Fibroblast of lung (primary cell): ENCODE data around the gene SLITRK3. TPM values are rescaled to one million over a fixed set of nuclear protein-coding genes. Genes with fewer than 3 reads are reported as not detected.

ENCODE experiments used
- DNase-seq, 2 donors: peaks; one replicate each; pipeline versions ENCODE4 v3.0.0 to v3.0.0-alpha.2; 2010; ENCODE audit warnings: low read depth in 2 of 2
- H2AFZ ChIP-seq: 2 replicates; pipeline ENCODE4 v1.5.1; 2012; ENCODE audit warnings: low read length, control low read depth, inconsistent platforms
- H3K27ac ChIP-seq: 2 replicates; pipeline ENCODE4 v1.5.1; 2011; ENCODE audit warnings: low read length, control low read depth; ENCODE audit not compliant: insufficient read depth
- H3K27me3 ChIP-seq: 2 replicates; pipeline ENCODE4 v1.5.1; 2011; ENCODE audit warnings: mild to moderate bottlenecking, low read length; ENCODE audit not compliant: control insufficient read depth, insufficient read depth
- H3K36me3 ChIP-seq: 2 replicates; pipeline ENCODE4 v1.5.1; 2011; ENCODE audit warnings: low read length; ENCODE audit not compliant: control insufficient read depth, insufficient read depth
- H3K4me1 ChIP-seq: 2 replicates; pipeline ENCODE4 v1.5.1; 2011; ENCODE audit warnings: low read length; ENCODE audit not compliant: control insufficient read depth, insufficient read depth; ENCODE audit errors: extremely low read depth
- H3K4me2 ChIP-seq: 2 replicates; pipeline ENCODE4 v1.5.1; 2011; ENCODE audit warnings: low read length, control low read depth; ENCODE audit not compliant: insufficient read depth; ENCODE audit errors: extremely low read depth
- H3K4me3 ChIP-seq, 4 experiments: fragments of 200-600 bp in 1 of 4; sonication (generic) in 1 of 4; replicated peaks in 1 of 4; 2 replicates each; pipeline ENCODE4 v1.5.1; 2011 to 2016; ENCODE audit warnings: low read length in 4 of 4, low read depth in 3 of 4, mild to moderate bottlenecking in 3 of 4, control low read depth in 2 of 4, inconsistent platforms in 1 of 4, mixed read lengths in 1 of 4; ENCODE audit not compliant: insufficient read depth in 1 of 4; ENCODE audit errors: control extremely low read depth in 1 of 4
- H3K79me2 ChIP-seq: 2 replicates; pipeline ENCODE4 v1.5.1; 2012; ENCODE audit warnings: mild to moderate bottlenecking, low read length, inconsistent platforms; ENCODE audit not compliant: control insufficient read depth, insufficient read depth
- H3K9ac ChIP-seq: 2 replicates; pipeline ENCODE4 v1.5.1; 2011; ENCODE audit warnings: mild to moderate bottlenecking, low read length, control low read depth; ENCODE audit not compliant: insufficient read depth
- H3K9me3 ChIP-seq: 2 replicates; pipeline ENCODE4 v1.5.1; 2012; ENCODE audit warnings: low read depth, low read length; ENCODE audit not compliant: control insufficient read depth, insufficient read depth
- H4K20me1 ChIP-seq: 2 replicates; pipeline ENCODE4 v1.5.1; 2011; ENCODE audit warnings: low read length; ENCODE audit not compliant: control insufficient read depth, insufficient read depth; ENCODE audit errors: extremely low read depth
- EZH2 ChIP-seq: IDR thresholded peaks from 2 replicates; pipeline ENCODE4 v1.5.1; 2012; ENCODE audit warnings: low read length, control low read depth, mild to moderate bottlenecking; ENCODE audit errors: missing control alignments
- polyA plus RNA-seq, 2 donors: library from polyadenylated mRNA; depleted of rRNA in 1 of 2; stranded (reverse) in 1 of 2; unstranded in 1 of 2; fragments of >200 nt; gene quantifications; 2 replicates each; pipeline ENCODE4 v1.2.1, GENCODE V29; 2011 to 2012; ENCODE audit warnings: missing spikeins in 1 of 2
- total RNA-seq: library from RNA; depleted of rRNA; stranded (reverse); fragments of >200 nt; gene quantifications from 2 replicates; pipeline ENCODE4 v1.2.1, GENCODE V29; 2014
- TF ChIP-seq, protein P1 (sequence below), 2 donors: IDR thresholded peaks in 1 of 2; conservative IDR thresholded peaks in 1 of 2; 1 replicate in 1 of 2; 2 replicates in 1 of 2; pipeline ENCODE4 v1.5.1; 2011 to 2012; ENCODE audit warnings: low read length in 2 of 2, control low read depth in 1 of 2, inconsistent platforms in 1 of 2, low read depth in 1 of 2, mild to moderate bottlenecking in 1 of 2

The SLITRK3 gene
- total and polyA plus RNA-seq, 2 donors (not counting 1 experiment from before 2014, with no cell fraction given): under 0.01 TPM; not detected in 1

DNA sequence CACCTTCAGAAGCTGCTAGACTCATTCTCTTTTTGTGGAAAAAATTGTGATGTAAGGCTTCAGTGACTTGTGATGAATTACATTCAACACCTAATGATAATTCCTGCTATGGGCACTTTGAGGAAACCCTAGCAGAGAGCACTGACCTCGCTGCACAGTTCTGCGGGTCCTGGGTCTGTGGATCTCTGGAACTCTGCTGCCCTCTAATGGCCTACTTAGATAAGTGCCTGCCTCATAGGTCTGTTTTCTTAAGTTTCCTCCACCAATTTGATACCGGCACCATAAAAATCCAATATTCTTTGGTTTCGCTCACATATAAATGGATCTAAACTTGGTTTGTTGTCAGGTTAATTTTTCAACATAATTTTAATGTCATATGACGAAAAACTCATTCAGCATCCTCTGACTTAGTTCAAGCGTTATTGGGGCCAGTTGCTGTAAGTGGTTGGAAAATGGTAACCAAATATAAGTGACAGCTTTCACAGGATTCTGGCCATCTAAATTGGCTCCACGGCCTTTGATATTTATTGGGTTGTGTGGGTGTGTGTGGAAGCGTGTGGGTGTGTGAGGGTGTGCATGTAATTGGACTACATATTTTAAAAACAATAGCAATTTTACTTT, 10.4 kb downstream of the SLITRK3 start:
- no peak overlapping the region for H3K4me2 ChIP-seq
- H3K9ac ChIP-seq: no peak overlapping the region
- DNase-seq: peak; percentile 32 to 68
- H4K20me1 ChIP-seq: no peaks in the 10 kb centered on the region
- H3K27me3 ChIP-seq: no peaks in the 10 kb centered on the region
- TF ChIP-seq, protein P1, sequence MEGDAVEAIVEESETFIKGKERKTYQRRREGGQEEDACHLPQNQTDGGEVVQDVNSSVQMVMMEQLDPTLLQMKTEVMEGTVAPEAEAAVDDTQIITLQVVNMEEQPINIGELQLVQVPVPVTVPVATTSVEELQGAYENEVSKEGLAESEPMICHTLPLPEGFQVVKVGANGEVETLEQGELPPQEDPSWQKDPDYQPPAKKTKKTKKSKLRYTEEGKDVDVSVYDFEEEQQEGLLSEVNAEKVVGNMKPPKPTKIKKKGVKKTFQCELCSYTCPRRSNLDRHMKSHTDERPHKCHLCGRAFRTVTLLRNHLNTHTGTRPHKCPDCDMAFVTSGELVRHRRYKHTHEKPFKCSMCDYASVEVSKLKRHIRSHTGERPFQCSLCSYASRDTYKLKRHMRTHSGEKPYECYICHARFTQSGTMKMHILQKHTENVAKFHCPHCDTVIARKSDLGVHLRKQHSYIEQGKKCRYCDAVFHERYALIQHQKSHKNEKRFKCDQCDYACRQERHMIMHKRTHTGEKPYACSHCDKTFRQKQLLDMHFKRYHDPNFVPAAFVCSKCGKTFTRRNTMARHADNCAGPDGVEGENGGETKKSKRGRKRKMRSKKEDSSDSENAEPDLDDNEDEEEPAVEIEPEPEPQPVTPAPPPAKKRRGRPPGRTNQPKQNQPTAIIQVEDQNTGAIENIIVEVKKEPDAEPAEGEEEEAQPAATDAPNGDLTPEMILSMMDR (conservative IDR thresholded peaks at IDR 0.05 in 1 of 2, IDR thresholded peaks at IDR 0.05 in 1 of 2; ENCODE audit: low read depth in 1 of 2, low read length in 2 of 2): peak; percentile 90 to 91
- no peak for TF ChIP-seq EZH2
- no peak overlapping the region for H2AFZ ChIP-seq
- no peaks in the 10 kb centered on the region for H3K36me3 ChIP-seq
- H3K79me2 ChIP-seq: no peaks in the 10 kb centered on the region
- no peak overlapping the region for H3K4me3 ChIP-seq
- no peak overlapping the region for H3K27ac ChIP-seq
- H3K4me1 ChIP-seq: no peaks in the 10 kb centered on the region
- H3K9me3 ChIP-seq: no peaks in the 10 kb centered on the region

DNA sequence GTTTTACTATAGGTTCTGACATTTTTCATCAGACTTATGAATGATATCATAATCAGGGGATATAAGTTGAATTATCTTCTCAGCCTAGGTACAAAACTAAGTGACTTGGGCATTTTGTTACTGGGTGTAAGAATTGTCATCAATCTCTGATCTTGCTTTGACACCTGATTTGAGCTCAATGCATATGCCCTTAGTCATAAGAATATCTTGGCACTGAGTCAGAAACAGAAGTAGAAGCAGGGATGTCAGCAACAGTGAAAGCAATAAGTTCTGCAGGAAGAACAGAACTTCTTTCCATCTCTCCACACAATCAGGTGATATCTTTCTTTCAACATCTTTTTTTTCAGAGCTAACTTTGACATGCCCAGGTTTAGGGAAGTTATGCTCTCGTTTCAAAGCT, 14.6 kb downstream of the SLITRK3 start:
- H4K20me1 ChIP-seq: no peaks in the 10 kb centered on the region
- no peaks in the 10 kb centered on the region for H3K79me2 ChIP-seq
- TF ChIP-seq, protein P1 (conservative IDR thresholded peaks at IDR 0.05 in 1 of 2, IDR thresholded peaks at IDR 0.05 in 1 of 2; ENCODE audit: low read depth in 1 of 2, low read length in 2 of 2): no peak
- no peak for TF ChIP-seq EZH2
- H3K4me1 ChIP-seq: no peaks in the 10 kb centered on the region
- no peaks in the 10 kb centered on the region for H3K36me3 ChIP-seq
- no peak overlapping the region for H3K4me3 ChIP-seq
- no peaks in the 10 kb centered on the region for H3K9me3 ChIP-seq
- H3K4me2 ChIP-seq: no peak overlapping the region
- DNase-seq: no peak
- no peaks in the 10 kb centered on the region for H3K27me3 ChIP-seq
- no peak overlapping the region for H3K9ac ChIP-seq
- H2AFZ ChIP-seq: no peak overlapping the region
- H3K27ac ChIP-seq: no peak overlapping the region

DNA sequence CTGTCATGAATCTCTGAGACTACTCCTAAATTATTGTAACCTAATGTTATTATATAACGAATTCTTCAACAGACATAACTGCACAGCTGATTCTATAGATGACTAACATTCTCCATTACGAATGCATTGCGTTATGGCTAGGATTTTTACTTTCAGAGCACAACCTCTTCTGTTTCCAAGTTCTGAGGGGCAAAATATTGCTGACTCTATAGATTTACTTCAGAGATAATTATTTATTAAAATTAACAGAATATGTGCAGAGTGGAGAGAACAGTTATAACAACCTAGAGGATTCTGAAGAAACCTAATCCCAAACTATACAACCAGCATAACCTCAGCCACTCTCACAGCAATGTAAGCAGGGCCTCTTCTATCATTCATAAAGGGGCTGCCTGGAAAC, 25.9 kb downstream of the SLITRK3 start:
- no peak for TF ChIP-seq EZH2
- TF ChIP-seq, protein P1 (conservative IDR thresholded peaks at IDR 0.05 in 1 of 2, IDR thresholded peaks at IDR 0.05 in 1 of 2; ENCODE audit: low read depth in 1 of 2, low read length in 2 of 2): no peak
- DNase-seq: no peak
- Histone ChIP-seq H2AFZ (no peak overlapping the region), H3K4me3 (no peak overlapping the region), H3K4me1 (no peaks in the 10 kb centered on the region), H3K9me3 (no peaks in the 10 kb centered on the region), H3K27me3 (no peaks in the 10 kb centered on the region), H4K20me1 (no peaks in the 10 kb centered on the region), H3K27ac (no peak overlapping the region), H3K4me2 (no peak overlapping the region), H3K36me3 (no peaks in the 10 kb centered on the region), H3K79me2 (no peaks in the 10 kb centered on the region), H3K9ac (no peak overlapping the region)
